T-helper 2 cell treated with Interferon-gamma antibody and Interleukin-4, amounts not matched to agents 100 ng/mL and 5 ng/mL, for 36 hours (primary cell): ENCODE results near the gene ACACB. TPM values are rescaled to one million over a fixed set of nuclear protein-coding genes. Genes with fewer than 3 reads are reported as not detected.

Experiments
- intact Hi-C: fragments of 100-400 bp; cut with micrococcal nuclease; formaldehyde crosslinking; loops from one replicate; pipeline ENCODE4 v1.15.1; 2023
- total RNA-seq: library from RNA; stranded (reverse); gene quantifications from 2 replicates; pipeline ENCODE4 v1.2.3, GENCODE V29; 2022

ACACB gene
- total RNA-seq, 1 donor from 2014 or later = 16.0 TPM

- intact Hi-C loops = no loop called here
Observed at GRCh38 chr12:109250523-109250922, 134.1 kb downstream of the ACACB start.

DNA sequence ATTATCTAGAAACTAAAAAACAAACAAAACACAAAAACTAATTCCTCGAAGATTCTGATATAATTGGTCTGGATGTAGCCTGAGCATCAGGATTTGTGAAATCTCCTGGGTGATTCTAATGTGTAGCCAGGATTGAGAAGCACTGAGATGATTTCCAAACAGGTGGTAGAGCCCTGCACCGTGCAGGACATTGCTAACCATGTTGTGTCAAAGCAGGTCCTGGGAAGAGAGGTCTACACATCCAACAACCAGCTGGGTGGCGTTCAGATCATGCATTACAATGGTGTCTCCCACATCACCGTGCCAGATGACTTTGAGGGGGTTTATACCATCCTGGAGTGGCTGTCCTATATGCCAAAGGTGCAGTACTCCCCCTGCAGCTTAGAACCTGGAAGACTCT, 136.4 kb downstream of the ACACB start:
- intact Hi-C loops = no loop called here

DNA sequence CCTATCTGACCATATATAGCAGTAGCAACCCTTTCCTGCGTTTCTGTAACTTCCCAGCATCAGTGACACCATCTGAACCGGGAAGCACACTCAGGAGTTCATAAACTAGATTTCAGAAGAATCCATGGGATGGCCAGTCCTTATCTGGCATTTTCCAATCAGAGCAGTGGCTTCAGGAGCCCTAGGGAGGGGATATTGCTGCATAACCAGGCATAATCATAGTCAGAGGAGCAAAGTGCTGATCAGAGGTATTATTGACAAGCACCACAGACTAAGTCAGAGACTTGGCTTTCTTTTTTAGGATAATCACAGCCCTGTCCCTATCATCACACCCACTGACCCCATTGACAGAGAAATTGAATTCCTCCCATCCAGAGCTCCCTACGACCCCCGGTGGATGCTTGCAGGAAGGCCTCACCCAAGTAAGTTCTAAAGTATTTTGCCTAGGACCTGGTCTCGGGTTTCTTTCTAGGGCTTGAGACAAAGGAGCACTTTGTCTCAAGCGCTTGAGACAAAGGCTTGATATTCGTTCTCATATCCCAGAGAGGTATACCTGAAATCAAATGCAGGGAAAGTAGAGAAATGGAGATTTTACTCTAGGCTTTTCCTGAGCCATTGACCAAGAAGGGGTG, 137.6 kb downstream of the ACACB start:
- intact Hi-C loops = no loop called here

- intact Hi-C loops = no loop called here
Observed at GRCh38 chr12:109255377-109255776, 139.0 kb downstream of the ACACB start.

DNA sequence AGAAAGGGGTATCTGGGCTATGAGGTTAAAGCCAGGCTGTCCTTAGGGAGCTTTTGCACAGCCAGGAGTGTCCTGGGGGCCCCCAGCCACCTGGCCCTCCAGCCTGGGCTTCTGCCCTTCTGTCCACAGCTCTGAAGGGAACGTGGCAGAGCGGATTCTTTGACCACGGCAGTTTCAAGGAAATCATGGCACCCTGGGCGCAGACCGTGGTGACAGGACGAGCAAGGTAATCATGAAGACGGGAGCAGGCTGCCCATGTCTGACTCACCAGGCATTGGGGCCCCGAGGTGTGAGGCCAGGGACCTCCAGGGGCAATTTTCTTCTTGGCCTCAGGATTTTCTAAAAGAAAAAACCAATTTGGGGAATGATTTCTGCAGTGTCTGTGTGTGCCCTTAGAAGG, 139.6 kb downstream of the ACACB start:
- intact Hi-C loops = no loop called here

- intact Hi-C loops = no loop called here
Observed at GRCh38 chr12:109258201-109258600, 141.8 kb downstream of the ACACB start.

GRCh38 chr12:109258607-109259544, 142.5 kb downstream of the ACACB start:
- intact Hi-C loops = no loop called here

- intact Hi-C loops = no loop called here
Observed at GRCh38 chr12:109259545-109259895, 143.1 kb downstream of the ACACB start.

DNA sequence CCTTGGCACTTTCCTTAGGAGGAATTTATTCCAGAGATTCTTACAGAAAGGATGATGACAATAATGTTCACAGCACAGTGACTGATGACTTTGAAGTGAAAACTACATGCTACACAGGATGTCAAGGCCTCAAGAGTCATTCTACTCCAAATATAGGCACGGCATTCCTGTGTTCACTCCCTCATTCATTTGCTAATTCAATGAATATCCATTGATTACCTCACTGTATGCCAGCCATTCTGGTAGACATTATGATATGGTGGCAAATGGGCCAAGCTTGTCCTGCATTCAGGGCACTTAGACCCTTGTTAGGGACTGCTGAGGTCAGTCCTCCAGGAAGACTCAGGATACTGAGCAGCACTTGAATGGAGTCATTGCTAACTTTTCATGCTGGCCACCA, 144.7 kb downstream of the ACACB start:
- intact Hi-C loops = no loop called here

DNA sequence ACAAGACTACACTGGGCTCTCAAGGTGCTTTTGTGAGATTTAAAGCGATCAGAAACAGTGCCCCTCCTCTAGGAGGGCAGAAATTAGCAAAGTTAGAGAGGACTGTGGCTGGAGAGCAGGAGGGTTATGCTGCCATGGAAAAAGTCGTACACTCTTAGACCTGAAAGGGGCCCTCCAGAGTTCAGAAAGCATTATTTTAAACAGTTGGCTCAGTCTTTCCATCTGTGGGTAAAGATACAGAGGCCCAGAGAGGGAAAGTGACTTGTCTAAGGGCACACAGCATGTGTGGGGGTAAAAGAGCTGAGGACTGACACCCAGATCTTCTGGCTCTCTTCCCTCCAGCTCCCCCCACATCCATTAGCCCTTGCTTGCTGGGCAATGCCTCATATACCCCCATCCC, 145.6 kb downstream of the ACACB start:
- intact Hi-C loops = no loop called here

DNA sequence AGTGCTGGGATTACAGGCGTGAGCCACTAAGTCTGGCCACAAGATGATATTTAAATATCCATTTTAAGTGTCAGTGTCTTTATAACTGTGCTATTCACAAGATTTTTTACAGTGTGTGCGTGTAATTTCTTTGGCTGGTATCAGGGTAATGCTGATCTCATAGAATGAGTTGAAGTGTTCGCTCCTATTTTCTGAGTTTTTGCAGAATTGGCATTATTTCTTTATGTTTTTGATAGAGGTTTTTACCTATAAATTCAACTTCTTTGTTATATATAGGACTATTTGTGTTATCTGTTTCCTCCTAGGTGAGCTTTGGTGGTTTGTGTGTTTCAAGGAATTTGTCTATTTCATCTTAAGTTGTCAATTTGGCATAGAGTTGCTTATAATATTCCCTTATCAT, 147.1 kb downstream of the ACACB start:
- intact Hi-C loops = no loop called here

DNA sequence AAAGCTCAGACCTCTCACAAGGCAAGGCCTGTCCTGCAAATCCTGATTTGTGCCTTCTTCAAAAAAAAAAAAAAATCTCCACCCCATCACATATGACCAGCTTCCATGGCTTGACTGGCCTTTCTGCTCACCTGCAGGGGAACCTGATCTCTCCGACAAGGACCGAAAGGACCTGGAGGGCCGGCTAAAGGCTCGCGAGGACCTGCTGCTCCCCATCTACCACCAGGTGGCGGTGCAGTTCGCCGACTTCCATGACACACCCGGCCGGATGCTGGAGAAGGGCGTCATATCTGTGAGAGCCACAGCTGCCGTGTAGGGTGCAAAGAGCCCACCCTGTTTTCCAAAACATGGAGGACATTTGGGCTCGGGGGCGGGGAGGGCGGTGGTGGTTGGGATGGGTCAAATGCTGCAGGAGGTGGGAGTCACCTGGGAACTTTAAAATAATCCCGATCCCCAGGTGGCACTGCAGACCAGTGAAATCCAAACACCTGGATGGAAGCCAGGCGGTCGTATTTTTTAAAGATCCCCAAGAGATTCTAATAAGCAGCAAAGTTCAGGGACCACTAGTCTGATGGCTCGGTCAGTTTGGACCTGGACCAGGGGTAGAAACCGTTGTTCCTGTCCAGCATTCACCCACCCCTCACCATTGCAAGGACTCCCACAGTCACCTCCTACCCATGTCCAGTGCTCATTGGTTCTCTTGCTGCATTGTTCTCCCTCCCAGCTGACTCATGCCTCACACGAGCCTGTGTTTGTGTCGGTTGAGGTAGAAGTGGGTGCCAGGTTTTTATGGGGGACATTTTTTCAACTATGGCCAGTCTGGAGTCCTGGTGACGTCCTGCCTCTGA, 147.9 kb downstream of the ACACB start:
- intact Hi-C loops = loop anchor here (1.0 kb wide), 1 partner anchor 121 kb away; no protein-coding TSS in a partner anchor

GRCh38 chr12:109264943-109265650, 148.7 kb downstream of the ACACB start:
- intact Hi-C loops = loop anchor here (1.0 kb wide), 1 partner anchor 120 kb away; no protein-coding TSS in a partner anchor

DNA sequence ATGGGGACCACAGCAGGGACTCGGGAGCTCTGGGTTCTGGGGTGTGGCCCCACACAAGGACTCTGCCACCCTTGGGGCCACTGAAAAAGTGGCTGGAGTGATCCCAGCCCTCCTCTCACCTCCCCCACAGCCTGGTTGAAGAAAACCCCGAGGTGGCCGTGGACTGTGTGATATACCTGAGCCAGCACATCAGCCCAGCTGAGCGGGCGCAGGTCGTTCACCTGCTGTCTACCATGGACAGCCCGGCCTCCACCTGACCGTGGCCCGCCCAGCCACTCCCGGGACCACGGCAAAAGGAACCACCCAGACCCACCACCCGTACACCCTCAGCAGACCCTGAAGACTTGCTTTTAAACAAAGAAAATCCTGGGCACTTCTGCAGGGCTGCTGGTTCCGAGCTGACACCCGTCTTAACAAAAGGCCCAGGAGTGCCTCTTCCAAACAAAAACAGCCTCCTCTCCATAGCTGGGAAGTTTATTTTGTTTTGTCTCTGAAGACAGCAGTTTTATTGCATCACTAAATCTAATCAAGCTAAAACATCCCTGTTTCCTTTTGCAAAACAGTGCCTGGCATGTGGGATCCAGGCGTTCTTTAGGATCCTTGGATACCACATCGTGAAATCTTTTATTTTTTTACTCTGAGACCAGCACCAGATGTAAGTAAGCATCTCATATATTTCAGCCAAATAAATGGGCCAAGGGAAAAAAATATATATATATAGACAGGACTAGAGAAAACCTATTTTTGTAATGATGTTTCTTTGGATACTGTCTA, 149.9 kb downstream of the ACACB start:
- intact Hi-C loops = no loop called here

GRCh38 chr12:109267361-109267760, 151.0 kb downstream of the ACACB start:
- intact Hi-C loops = no loop called here

DNA sequence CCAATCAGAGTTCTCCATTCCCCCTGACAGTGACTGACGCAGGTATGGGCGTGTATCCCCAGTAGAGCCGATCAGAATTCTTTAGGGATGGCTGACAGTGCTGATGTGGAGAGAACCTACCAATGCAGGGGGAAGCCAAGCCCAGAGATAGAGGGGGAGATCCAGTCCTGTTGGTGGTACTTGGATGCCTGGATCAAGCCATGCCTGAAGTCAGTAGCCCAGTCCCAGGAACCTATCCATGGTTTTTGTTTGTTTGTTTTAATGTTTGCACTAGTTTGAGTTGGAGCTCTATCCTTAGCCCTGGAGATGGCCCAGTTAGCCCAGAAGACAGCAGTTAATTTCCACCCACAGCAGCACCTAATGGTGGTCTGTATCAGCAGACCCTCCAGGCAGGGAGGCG, 152.5 kb downstream of the ACACB start:
- intact Hi-C loops = no loop called here

GRCh38 chr12:109269428-109269827, 153.0 kb downstream of the ACACB start:
- intact Hi-C loops = no loop called here

- intact Hi-C loops = no loop called here
Observed at GRCh38 chr12:109270494-109270893, 154.1 kb downstream of the ACACB start.

GRCh38 chr12:109271418-109271817, 155.0 kb downstream of the ACACB start:
- intact Hi-C loops = no loop called here

- intact Hi-C loops = no loop called here
Observed at GRCh38 chr12:109273354-109273753, 157.0 kb downstream of the ACACB start.
